ENCODE results near the gene LILRB3. TPM values are rescaled to one million over a fixed set of nuclear protein-coding genes. Genes with fewer than 3 reads are reported as not detected.

Gene LILRB3
- total RNA-seq, 4 donors from 2014 or later = 0.34 to 5.7 (median 2.9) TPM

GRCh38 chr19:54262470-54262869 lies 39.7 kb upstream of the LILRB3 start:
- WGBS = 74% methylated on average over 2 of the region's 2 CpGs
- TF ChIP-seq EP300 (IDR thresholded peaks at IDR 0.05) (no peak), CTCF (IDR thresholded peaks at IDR 0.05) (no peak), POLR2AphosphoS5 (IDR thresholded peaks at IDR 0.05) (no peak), POLR2A (IDR thresholded peaks at IDR 0.05) (no peak)
- no peak for DNase-seq (ENCODE audit: low spot score in 2 of 2)

GRCh38 chr19:54262066-54262465 lies 39.3 kb upstream of the LILRB3 start:
- Histone ChIP-seq H3K27ac (no peak overlapping the region), H3K27me3 (peaks cover 7% of the 10 kb centered on the region), H3K36me3 (no peaks in the 10 kb centered on the region), H3K9me3 (no peaks in the 10 kb centered on the region), H3K4me1 (no peaks in the 10 kb centered on the region), H3K4me3 (no peak overlapping the region)
- TF ChIP-seq POLR2AphosphoS5 (IDR thresholded peaks at IDR 0.05) (no peak), CTCF (IDR thresholded peaks at IDR 0.05) (no peak), EP300 (IDR thresholded peaks at IDR 0.05) (no peak)
- peak; percentile 30 to 66 for DNase-seq (ENCODE audit: low spot score in 2 of 2)
- 72% methylated on average over 9 of the region's 11 CpGs for WGBS

More at GRCh38 chr19:54262470-54262869, 39.7 kb upstream of the LILRB3 start:
- H3K4me3 ChIP-seq = no peak overlapping the region
- H3K27me3 ChIP-seq = peaks cover 4% of the 10 kb centered on the region
- no peaks in the 10 kb centered on the region for H3K4me1 ChIP-seq
- no peaks in the 10 kb centered on the region for H3K9me3 ChIP-seq
- no peak overlapping the region for H3K27ac ChIP-seq
- no peaks in the 10 kb centered on the region for H3K36me3 ChIP-seq

GRCh38 chr19:54257116-54257480 lies 34.3 kb upstream of the LILRB3 start, which contains the start of gene LILRB5:
Gene LILRB5, minus strand, starts transcription at chr19:54257273. Its CDS starts 80 bp downstream, at chr19:54257193.
- Histone ChIP-seq H3K27ac (no peak within 1 kb of the TSS), H3K36me3 (no peaks in the 10 kb centered on the region), H3K4me1 (no peaks in the 10 kb centered on the region), H3K27me3 (peaks cover 52% of the 10 kb centered on the region), H3K9me3 (no peaks in the 10 kb centered on the region), H3K4me3 (peak within 1 kb of the TSS; percentile 27)
- DNase-seq (ENCODE audit: low spot score in 2 of 2) = peak; percentile 52 to 61
- no peak for TF ChIP-seq POLR2A (IDR thresholded peaks at IDR 0.05)
- no peak for TF ChIP-seq POLR2AphosphoS5 (IDR thresholded peaks at IDR 0.05)
- no peak for TF ChIP-seq CTCF (IDR thresholded peaks at IDR 0.05)
- TF ChIP-seq EP300 (IDR thresholded peaks at IDR 0.05) = no peak
- WGBS = 70% methylated on average over 6 of the region's 9 CpGs

- 60% methylated on average over 7 of the region's 19 CpGs for WGBS
- no peaks in the 10 kb centered on the region for H3K9me3 ChIP-seq
- H3K36me3 ChIP-seq = no peaks in the 10 kb centered on the region
- DNase-seq (ENCODE audit: low spot score in 2 of 2) = peak; percentile 38 to 65
- H3K27ac ChIP-seq = no peak overlapping the region
- no peaks in the 10 kb centered on the region for H3K4me1 ChIP-seq
- no peak for TF ChIP-seq EP300 (IDR thresholded peaks at IDR 0.05)
- no peak for TF ChIP-seq POLR2AphosphoS5 (IDR thresholded peaks at IDR 0.05)
- TF ChIP-seq POLR2A (IDR thresholded peaks at IDR 0.05) = no peak
- no peak for TF ChIP-seq CTCF (IDR thresholded peaks at IDR 0.05)
- H3K27me3 ChIP-seq = peaks cover 53% of the 10 kb centered on the region
- H3K4me3 ChIP-seq = peak overlapping the region; percentile 27
Measured at GRCh38 chr19:54256250-54257115, 33.7 kb upstream of the LILRB3 start.

GRCh38 chr19:54255105-54255775 lies 32.4 kb upstream of the LILRB3 start:
- peak; percentile 55 to 62 for DNase-seq (ENCODE audit: low spot score in 2 of 2)
- Histone ChIP-seq H3K36me3 (no peaks in the 10 kb centered on the region), H3K9me3 (no peaks in the 10 kb centered on the region), H3K27me3 (peaks cover 53% of the 10 kb centered on the region), H3K4me1 (no peaks in the 10 kb centered on the region), H3K4me3 (peak overlapping the region; percentile 27), H3K27ac (no peak overlapping the region)
- 27% methylated on average over 10 of the region's 26 CpGs for WGBS
- no peak for TF ChIP-seq POLR2AphosphoS5 (IDR thresholded peaks at IDR 0.05)
- TF ChIP-seq EP300 (IDR thresholded peaks at IDR 0.05) = no peak
- TF ChIP-seq CTCF (IDR thresholded peaks at IDR 0.05) = no peak

All from suprapubic skin (tissue), 4 donors.